Type B pancreatic cell (in vitro differentiated cells): ENCODE results near the gene BBS2. TPM values are rescaled to one million over a fixed set of nuclear protein-coding genes. Genes with fewer than 3 reads are reported as not detected.

Experiments used
- DNase-seq: peaks from one replicate; pipeline ENCODE4 v3.0.0; 2021; ENCODE audit warnings: mixed read lengths; ENCODE audit not compliant: unreplicated experiment; ENCODE audit errors: extremely low spot score
- H3K27ac Mint-ChIP-seq: 2 replicates; pipeline ENCODE4 v1.8.0; 2021; ENCODE audit warnings: mild to moderate bottlenecking, mixed read lengths
- H3K27me3 Mint-ChIP-seq: 2 replicates; pipeline ENCODE4 v1.8.0; 2021; ENCODE audit warnings: mixed read lengths
- H3K36me3 Mint-ChIP-seq: 2 replicates; pipeline ENCODE4 v1.8.0; 2021; ENCODE audit warnings: mixed read lengths
- H3K4me1 Mint-ChIP-seq: one replicate; pipeline ENCODE4 v1.8.0; 2021; ENCODE audit warnings: mixed read lengths; ENCODE audit not compliant: unreplicated experiment
- H3K4me3 Mint-ChIP-seq: 2 replicates; pipeline ENCODE4 v1.8.0; 2021; ENCODE audit warnings: mild to moderate bottlenecking, mixed read lengths
- H3K9me3 Mint-ChIP-seq: 2 replicates; pipeline ENCODE4 v1.8.0; 2021; ENCODE audit warnings: mixed read lengths
- total RNA-seq: library from RNA; stranded (reverse); gene quantifications from 2 replicates; pipeline ENCODE4 v1.2.1, GENCODE V29; 2021; ENCODE audit warnings: low replicate concordance
- TF ChIP-seq, protein P1 (sequence below): fragments of 200-600 bp; sonication (generic); conservative IDR thresholded peaks from 2 replicates; pipeline ENCODE4 v1.5.0; 2021; ENCODE audit warnings: antibody characterized with exemption, mild to moderate bottlenecking

The BBS2 gene
- total RNA-seq, 1 donor from 2014 or later = 39.6 TPM

DNA sequence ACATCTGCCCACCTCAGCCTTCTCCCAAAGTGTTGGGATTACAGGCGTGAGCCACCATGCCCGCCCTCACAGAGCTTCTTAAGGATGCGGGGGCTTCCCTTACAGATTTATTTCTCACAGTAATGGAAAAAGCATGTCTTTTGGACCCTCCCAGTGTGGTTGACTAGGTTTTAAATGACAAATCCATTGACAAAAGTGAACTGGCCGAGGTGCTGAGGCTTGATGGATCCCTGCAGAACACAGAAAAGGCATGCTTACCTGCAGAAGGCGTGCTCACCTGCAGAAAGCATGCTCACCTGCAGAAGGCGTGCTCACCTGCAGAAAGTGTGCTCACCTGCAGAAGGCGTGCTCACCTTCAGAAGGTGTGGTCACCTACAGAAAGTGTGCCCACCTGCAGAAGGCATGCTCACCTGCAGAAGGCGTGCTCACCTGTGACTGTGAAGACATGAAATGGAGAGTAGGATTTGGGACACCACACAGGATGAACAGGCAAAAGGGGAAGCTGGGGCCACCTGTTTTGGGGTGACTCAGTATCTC, 15.1 kb upstream of the BBS2 start:
- Mint-ChIP-seq H3K4me1 (no peaks in the 10 kb centered on the region), H3K9me3 (no peaks in the 10 kb centered on the region), H3K27me3 (peaks cover 43% of the 10 kb centered on the region), H3K36me3 (no peaks in the 10 kb centered on the region), H3K27ac (no peak overlapping the region), H3K4me3 (no peak overlapping the region)
- TF ChIP-seq, protein P1, sequence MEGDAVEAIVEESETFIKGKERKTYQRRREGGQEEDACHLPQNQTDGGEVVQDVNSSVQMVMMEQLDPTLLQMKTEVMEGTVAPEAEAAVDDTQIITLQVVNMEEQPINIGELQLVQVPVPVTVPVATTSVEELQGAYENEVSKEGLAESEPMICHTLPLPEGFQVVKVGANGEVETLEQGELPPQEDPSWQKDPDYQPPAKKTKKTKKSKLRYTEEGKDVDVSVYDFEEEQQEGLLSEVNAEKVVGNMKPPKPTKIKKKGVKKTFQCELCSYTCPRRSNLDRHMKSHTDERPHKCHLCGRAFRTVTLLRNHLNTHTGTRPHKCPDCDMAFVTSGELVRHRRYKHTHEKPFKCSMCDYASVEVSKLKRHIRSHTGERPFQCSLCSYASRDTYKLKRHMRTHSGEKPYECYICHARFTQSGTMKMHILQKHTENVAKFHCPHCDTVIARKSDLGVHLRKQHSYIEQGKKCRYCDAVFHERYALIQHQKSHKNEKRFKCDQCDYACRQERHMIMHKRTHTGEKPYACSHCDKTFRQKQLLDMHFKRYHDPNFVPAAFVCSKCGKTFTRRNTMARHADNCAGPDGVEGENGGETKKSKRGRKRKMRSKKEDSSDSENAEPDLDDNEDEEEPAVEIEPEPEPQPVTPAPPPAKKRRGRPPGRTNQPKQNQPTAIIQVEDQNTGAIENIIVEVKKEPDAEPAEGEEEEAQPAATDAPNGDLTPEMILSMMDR = no peak
- no peak for DNase-seq

DNA sequence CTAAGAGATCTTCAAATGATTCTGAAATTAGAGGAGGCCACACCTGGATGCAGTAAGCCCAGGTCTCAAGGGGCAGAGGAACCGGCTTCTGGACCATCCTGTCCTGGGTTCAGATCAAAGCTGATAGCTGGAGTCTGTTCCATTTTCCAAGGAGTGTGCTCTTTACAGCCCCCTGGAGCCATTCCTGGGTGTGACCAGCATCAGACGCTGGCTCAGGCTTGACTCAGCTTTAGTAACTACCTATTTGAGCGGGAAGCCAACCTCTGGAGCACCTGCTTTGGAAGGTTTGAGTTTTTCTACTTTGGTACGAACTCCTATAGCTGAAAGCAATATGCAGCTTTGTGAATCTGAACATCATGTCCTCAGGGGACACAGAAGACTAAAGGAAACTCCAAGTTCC, 12.9 kb upstream of the BBS2 start:
- no peak for DNase-seq
- Mint-ChIP-seq H3K4me1 (no peaks in the 10 kb centered on the region), H3K27ac (no peak overlapping the region), H3K9me3 (no peaks in the 10 kb centered on the region), H3K4me3 (no peak overlapping the region), H3K27me3 (peaks cover 44% of the 10 kb centered on the region), H3K36me3 (no peaks in the 10 kb centered on the region)
- TF ChIP-seq, protein P1 = peak; percentile 14

DNA sequence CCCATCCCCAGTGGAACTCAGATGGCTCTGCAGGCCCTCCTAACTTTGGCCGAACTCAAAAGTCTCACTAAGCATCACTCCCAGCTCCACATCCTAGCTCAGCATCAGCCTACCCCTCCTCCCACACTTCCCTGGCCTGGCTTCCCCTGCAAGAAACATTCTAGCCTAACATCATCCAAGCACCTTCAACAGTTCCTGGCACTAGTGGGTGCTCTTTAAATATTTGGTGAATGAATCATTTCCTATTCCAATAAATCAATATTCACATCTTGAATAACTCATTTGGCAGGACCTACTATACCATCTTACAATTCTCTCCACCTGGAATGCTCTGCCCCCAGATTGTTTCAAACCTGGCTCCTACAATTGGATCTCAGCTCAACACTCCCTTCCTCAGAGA, 11.0 kb upstream of the BBS2 start:
- H3K36me3 Mint-ChIP-seq = no peaks in the 10 kb centered on the region
- no peak for DNase-seq
- H3K27me3 Mint-ChIP-seq = peaks cover 46% of the 10 kb centered on the region
- peaks cover under 1% of the 10 kb centered on the region for H3K4me1 Mint-ChIP-seq
- no peak overlapping the region for H3K4me3 Mint-ChIP-seq
- TF ChIP-seq, protein P1 = no peak
- H3K9me3 Mint-ChIP-seq = no peaks in the 10 kb centered on the region
- no peak overlapping the region for H3K27ac Mint-ChIP-seq

DNA sequence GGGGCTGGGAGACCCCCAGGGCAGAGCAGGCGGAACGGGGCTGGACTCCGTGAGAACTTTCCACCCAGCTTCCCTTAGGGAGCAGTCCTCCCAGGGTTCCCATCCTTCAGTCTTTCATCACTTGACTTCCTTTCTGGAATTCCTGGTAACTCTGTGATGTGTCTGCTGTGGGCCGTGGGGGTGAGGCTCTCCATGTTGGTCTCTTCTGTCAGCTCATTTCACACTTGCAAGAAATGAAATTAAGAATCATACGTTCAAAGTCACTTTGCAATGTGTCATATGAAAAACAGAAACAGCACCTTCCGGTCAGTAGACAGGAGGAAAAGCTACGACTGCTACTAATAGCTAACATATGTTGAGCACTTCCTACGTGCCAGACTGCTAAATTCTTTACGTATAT, 5.4 kb upstream of the BBS2 start:
- TF ChIP-seq, protein P1 = no peak
- H3K27ac Mint-ChIP-seq = no peak overlapping the region

DNA sequence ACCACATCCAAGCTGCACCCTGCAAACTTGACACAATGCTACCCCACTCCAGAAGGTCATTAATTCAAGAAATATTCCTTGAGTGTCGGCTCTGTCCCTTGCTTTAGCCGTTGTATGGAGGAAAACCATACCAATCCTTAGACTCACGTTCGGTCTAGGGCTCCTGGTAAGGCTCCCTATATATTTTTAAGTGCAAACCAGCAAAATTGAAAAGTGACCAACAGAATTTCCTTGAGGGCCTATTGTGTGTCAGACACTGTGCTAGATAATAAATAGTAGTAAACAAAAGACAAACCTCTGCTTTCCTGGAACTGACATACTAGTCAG, 390 bp upstream of the BBS2 start:
- peaks cover 6% of the 10 kb centered on the region for H3K9me3 Mint-ChIP-seq
- peaks cover 3% of the 10 kb centered on the region for H3K27me3 Mint-ChIP-seq
- H3K4me3 Mint-ChIP-seq = peak overlapping the region; percentile 89
- TF ChIP-seq, protein P1 = no peak
- DNase-seq = no peak
- H3K36me3 Mint-ChIP-seq = no peaks in the 10 kb centered on the region
- peaks cover 14% of the 10 kb centered on the region for H3K4me1 Mint-ChIP-seq
- H3K27ac Mint-ChIP-seq = peak overlapping the region; percentile 77

More for the DNA sequence above, 5.4 kb upstream of the BBS2 start:
- no peaks in the 10 kb centered on the region for H3K36me3 Mint-ChIP-seq
- peaks cover 19% of the 10 kb centered on the region for H3K27me3 Mint-ChIP-seq
- no peak for DNase-seq
- peaks cover 6% of the 10 kb centered on the region for H3K9me3 Mint-ChIP-seq
- H3K4me3 Mint-ChIP-seq = no peak overlapping the region
- H3K4me1 Mint-ChIP-seq = peaks cover 14% of the 10 kb centered on the region

DNA sequence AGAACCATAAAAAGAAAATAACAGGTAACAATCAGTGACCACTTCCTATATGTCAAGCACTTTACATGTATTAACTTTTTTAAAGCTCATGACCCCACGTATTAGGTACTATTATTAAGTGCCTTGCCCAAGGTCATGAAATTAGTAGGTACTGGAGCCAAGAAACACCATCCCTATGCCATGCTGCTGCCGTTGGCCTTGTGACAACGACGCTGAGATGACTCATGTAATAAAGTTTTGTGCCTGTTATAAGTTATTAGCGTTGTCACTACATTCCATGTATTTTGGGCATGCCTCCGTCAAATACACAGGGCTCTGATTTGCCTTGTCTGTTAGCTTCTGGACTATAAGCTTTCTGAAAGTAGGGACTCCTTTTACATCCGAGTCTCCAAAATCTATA, 1.4 kb downstream of the BBS2 start:
- Mint-ChIP-seq H3K9me3 (peaks cover 6% of the 10 kb centered on the region), H3K27me3 (peaks cover 3% of the 10 kb centered on the region), H3K4me3 (peak overlapping the region; percentile 89), H3K36me3 (peaks cover under 1% of the 10 kb centered on the region), H3K27ac (no peak overlapping the region), H3K4me1 (peaks cover 18% of the 10 kb centered on the region)
- TF ChIP-seq, protein P1 = no peak
- no peak for DNase-seq
